CD4-positive, alpha-beta T cell treated with Interleukin-15 for 4 hours (primary cell): Measurements from ENCODE around the gene TRIM41.
"Not testable (repeated sequence)": the region's sequence is repeated elsewhere in the genome, so short reads cannot be mapped to it uniquely, and the experiment has no call there.

Experiments used
- DNase-seq: peaks from one replicate; pipeline ENCODE4 v3.0.0-alpha.2; 2020; ENCODE audit warnings: low spot score

The TRIM41 gene

GRCh38 chr5:181255836-181256578, 32.9 kb downstream of the TRIM41 start:
- no peak for DNase-seq

GRCh38 chr5:181258576-181258975, 35.5 kb downstream of the TRIM41 start:
- DNase-seq, result no peak

- DNase-seq, result no peak
Measured at GRCh38 chr5:181259283-181259682, 36.2 kb downstream of the TRIM41 start.

DNA sequence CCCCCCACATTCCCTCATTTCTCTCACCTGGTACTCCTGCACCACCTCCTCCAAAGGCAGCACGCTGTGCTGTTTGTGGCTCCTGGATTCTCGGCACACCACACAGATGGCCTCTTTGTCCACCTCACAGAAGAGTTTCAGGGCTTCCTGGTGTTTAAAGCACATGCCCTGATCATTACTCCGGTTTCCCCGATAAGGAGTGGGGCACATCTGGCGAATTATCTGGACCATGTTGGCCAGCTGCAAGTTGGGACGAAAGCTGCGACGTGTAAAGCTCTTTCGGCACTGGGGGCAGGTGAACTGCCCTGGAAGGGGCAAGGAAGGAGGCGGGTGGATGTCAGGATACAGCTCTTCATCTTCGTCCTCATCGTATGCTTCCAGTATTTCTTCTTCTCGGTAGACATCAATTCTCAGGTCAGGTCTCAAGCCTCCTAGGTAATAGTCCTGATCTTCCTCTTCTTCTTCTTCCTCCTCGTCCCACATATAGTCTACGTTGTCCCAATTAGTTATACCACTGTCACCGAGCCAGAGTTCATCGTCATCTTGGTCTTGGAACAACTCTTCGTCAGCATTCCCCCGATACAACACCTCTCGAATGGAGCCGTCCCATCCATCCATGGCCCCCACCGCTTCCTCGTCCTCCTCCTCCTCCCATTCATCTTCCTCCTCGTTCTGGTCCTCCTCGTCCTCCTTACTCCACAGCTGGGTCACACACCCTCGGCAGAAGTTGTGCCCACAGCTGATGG, 37.1 kb downstream of the TRIM41 start:
- no peak for DNase-seq

- DNase-seq, result peak; percentile 94
Measured at GRCh38 chr5:181260720-181261319, 37.7 kb downstream of the TRIM41 start, which contains the start of gene TRIM52. TSS of gene TRIM52 (minus strand) at chr5:181261143. CDS start at chr5:181260813, 330 bp downstream.

DNA sequence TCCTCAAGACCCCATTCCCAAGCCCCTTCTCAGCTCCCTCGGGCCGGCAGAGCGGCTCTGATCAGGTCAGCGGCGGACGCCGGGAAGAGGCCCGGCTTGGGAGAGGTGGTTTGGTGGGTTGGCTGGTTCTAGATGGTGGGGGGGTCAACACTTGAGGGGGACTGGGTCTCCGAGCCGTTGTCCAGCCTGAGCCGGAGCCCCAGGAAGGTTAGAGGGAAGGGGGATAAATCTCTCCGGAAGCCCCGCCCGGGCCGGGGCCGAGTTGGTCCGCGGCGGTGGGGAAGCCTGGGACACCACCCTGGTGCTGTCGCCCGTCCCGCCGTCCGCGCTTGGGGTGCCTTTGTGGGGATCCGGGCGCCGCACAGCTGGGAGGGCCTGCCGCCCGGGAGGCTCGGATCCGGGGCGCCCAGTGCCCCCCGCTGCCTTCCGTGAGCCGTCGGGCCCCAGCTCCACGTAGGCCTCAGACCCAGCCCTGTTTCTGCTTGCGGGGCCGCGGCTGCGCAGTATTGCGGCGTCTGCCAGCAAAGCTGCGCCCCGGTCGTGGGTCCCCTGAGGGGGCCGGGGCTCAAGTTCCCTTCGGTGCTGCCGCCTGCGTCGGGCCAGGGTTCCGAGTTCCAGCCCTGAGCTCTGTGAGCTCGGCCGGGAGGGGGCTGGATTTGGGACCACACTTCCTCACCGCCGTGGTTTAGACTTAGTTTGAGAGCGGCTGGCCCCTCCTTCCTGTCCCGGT, 38.4 kb downstream of the TRIM41 start:
- DNase-seq, result no peak

DNA sequence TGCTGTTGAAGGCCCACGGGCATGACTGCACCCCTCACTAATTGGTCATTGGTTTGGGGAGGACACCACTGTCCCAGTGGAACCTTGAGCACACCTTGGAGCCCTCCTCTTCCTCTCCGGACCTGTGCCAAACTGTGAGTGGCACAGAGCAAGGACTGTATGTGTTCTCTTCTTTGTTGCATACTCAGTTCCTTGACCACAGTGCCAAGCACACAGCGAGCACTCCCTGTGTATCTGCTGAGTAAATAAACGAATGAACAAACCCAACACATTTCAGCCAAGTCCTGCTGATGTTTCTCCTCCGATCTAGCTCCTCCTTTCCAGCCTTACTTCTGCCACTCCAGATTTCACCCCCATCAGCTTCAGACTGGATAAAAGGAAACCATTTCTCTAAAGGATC, 40.6 kb downstream of the TRIM41 start:
- DNase-seq, result no peak

GRCh38 chr5:181265092-181265671, 42.1 kb downstream of the TRIM41 start:
- no peak for DNase-seq

DNA sequence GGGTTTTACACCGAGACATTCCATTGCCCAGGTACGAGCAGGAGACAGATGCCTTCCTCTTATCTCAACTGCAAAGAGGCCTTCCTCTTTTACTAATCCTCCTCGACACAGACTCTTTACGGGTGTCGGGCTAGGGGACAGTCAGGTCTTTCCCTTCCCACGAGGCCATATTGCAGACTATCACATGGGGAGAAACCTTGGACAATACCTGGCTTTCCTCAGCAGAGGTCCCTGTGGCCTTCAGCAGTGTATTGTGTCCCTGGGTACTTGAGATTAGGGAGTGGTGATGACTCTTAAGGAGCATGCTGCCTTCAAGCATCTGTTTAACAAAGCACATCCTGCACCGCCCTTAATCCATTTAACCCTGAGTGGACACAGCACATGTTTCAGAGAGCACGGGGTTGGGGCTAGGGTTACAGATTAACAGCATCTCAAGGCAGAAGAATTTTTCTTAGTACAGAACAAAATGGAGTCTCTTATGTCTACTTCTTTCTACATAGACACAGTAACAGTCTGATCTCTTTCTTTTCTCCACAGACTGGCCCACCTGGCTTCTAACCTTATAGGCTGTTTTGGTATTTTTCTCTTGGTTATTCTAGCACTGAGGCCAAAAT, 44.3 kb downstream of the TRIM41 start:
- DNase-seq, result not testable (repeated sequence)

DNA sequence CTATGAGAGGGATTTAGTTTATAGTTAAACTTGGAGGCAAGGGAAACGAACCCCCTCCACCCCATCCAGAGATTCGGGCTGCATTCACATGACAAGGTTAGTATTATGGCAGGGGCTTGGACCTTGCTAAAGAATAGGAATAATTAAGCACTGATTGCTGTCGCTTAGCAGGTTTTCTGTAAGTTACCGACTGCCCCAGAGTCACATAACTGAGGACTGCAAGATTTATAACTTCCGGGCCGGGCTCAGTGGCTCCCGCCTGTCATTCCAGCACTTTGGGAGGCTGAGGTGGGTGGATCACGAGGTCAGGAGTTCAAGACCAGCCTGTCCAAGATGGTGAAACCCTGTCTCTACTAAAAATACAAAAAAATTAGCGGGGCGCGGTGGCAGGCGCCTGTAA, 44.8 kb downstream of the TRIM41 start:
- not testable (repeated sequence) for DNase-seq

- no peak for DNase-seq
Measured at GRCh38 chr5:181271081-181271480, 48.0 kb downstream of the TRIM41 start.

GRCh38 chr5:181273433-181273744, 50.3 kb downstream of the TRIM41 start:
- DNase-seq, result not testable (repeated sequence)

DNA sequence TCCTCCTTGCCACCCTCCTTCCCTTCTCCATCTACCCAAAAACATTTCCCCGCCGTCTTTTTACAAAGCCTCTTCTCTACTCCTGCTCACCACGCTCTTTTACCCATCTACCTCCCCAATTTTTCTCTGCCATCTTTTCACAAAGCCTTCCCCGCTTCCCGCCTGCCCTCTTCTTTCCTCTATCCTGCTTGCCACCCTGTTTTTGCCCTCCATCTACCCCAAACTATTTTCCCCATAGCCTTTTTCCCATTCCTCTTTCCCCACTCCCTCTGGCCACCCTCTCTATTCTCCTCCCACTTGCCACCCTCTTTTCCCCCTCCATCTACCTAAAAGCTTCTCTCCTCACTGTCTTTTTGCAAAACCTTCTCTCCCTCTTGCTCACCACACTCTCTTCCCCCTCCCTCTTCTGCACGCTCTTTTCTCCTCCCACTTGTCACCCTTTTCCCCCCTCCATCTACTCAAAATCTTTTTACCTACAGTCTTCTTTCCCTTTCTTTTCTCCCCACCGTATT, 57.2 kb downstream of the TRIM41 start:
- no peak for DNase-seq

DNA sequence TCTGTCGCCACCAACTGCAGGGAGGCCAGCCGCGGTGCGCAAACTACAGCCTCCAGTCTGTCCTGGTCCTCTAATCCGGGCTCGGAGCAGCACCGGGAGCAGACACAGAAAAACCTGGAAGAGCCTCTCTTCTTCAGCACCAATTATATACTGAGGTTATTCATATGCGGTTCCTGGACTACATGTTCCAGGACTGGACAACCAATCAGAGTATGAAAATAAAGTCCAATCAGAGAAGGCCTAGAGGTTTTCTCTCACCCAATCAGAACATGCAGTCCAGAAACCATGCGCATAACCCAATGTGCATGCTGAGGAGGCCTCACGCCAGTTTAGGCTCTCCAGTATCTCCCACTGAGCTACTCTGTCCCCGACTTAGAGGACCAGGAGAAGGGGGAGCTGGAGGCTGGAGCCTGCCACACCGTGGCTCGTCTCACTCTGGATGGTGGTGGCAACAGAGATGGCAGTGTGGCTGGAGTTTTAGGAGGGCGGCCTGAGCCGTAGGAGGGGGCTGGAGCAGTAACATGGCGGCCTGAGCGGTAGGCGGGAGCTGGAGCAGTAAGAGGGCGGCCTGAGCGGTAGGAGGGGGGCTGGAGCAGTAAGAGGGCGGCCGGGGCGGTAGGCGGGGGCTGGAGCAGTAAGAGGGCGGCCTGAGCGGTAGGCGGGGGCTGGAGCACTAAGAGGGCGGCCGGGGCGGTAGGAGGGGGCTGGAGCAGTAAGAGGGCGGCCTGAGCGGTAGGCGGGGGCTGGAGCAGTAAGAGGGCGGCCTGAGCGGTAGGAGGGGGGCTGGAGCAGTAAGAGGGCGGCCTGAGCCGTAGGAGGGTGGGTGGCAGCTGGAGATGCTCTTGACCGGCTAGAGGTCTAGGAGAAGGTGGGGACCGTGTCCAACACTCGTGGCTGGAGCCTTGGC, 58.2 kb downstream of the TRIM41 start:
- no peak for DNase-seq

DNA sequence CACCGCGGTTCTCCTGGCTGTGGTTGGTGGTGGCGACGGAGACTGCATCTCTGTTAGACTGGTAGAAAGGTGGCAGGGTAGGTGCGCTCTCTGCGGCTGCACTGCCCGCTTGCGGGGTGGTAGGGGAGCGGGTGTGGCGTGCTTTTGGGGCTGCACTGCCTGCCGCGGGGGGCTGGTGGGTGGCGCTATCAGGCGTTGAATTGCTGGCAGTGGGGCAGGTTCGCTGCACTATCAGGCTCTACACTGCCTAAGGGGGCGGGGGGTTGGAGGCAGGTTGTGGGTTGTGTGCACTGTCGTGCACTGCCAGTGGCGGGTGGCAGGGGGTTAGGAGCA, 58.9 kb downstream of the TRIM41 start:
- no peak for DNase-seq

- not testable (repeated sequence) for DNase-seq
Measured at GRCh38 chr5:181282415-181282814, 59.3 kb downstream of the TRIM41 start.

GRCh38 chr5:181282874-181283273, 59.8 kb downstream of the TRIM41 start:
- DNase-seq, result no peak

- DNase-seq, result no peak
Measured at GRCh38 chr5:181283347-181283746, 60.3 kb downstream of the TRIM41 start.

- DNase-seq, result not testable (repeated sequence)
Measured at GRCh38 chr5:181283841-181284755, 61.0 kb downstream of the TRIM41 start.
